Measurements from ENCODE around the gene IL19.

The IL19 gene

DNA sequence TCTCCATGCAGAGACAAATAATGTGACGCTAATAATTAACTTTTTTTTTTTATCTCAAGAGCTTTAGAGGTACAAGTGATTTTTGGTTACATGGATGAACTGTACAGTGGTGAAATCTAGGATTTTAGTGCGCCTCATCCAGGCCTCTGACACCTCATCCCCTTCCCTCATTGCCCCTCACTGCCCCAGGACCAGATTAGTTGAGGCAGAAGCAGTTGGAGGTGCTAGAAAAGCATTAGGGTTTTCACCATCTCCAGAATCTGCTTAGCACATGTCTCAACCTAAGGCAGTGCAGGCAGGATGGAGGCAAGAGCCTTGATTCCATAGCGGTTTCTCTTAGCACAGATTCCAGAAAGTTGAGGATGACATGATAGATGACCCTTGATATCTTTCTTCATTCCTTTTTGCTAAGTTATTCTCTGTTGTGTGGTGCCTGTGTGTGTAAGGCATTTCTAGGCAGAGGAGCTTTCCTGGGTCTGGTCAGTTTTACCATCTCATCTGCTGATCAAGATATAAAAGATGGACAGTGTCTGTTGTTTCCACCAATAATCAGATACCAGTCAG lies 18.0 kb downstream of the IL19 start:
- no peak overlapping the region for H2AFZ ChIP-seq (ENCODE audit: low read depth, low read length)
- no peaks in the 10 kb centered on the region for H4K20me1 ChIP-seq (ENCODE audit: insufficient read depth, low read length)
- DNase-seq, result no peak
- H3K27ac ChIP-seq (ENCODE audit: low read length), result no peak overlapping the region
- H3K36me3 ChIP-seq (ENCODE audit: insufficient read depth, low read length), result no peaks in the 10 kb centered on the region
- no peaks in the 10 kb centered on the region for H3K9me3 ChIP-seq (ENCODE audit: insufficient read depth, low read length, severe bottlenecking)
- no peak overlapping the region for H3K4me3 ChIP-seq (ENCODE audit: low read depth in 1 of 2, low read length in 2 of 2)
- peaks cover 34% of the 10 kb centered on the region for H3K4me1 ChIP-seq (ENCODE audit: insufficient read depth, low read length)
- H3K79me2 ChIP-seq (ENCODE audit: insufficient read depth, low read length), result no peaks in the 10 kb centered on the region
- TF ChIP-seq, protein P1, sequence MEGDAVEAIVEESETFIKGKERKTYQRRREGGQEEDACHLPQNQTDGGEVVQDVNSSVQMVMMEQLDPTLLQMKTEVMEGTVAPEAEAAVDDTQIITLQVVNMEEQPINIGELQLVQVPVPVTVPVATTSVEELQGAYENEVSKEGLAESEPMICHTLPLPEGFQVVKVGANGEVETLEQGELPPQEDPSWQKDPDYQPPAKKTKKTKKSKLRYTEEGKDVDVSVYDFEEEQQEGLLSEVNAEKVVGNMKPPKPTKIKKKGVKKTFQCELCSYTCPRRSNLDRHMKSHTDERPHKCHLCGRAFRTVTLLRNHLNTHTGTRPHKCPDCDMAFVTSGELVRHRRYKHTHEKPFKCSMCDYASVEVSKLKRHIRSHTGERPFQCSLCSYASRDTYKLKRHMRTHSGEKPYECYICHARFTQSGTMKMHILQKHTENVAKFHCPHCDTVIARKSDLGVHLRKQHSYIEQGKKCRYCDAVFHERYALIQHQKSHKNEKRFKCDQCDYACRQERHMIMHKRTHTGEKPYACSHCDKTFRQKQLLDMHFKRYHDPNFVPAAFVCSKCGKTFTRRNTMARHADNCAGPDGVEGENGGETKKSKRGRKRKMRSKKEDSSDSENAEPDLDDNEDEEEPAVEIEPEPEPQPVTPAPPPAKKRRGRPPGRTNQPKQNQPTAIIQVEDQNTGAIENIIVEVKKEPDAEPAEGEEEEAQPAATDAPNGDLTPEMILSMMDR (IDR thresholded peaks at IDR 0.05; ENCODE audit: borderline replicate concordance, extremely low read depth, low read length, poor library complexity, severe bottlenecking), result no peak
- TF ChIP-seq EZH2 (IDR thresholded peaks at IDR 0.05; ENCODE audit: borderline replicate concordance, low read depth, low read length, severe bottlenecking), result no peak
- H3K27me3 ChIP-seq (ENCODE audit: insufficient read depth, low read length, poor library complexity), result no peaks in the 10 kb centered on the region
- H3K9ac ChIP-seq (ENCODE audit: low read depth, low read length), result no peak overlapping the region
- H3K4me2 ChIP-seq (ENCODE audit: insufficient read depth, low read length), result no peak overlapping the region
- ATAC-seq (ENCODE audit: insufficient read depth, low read depth), result no peak

DNA sequence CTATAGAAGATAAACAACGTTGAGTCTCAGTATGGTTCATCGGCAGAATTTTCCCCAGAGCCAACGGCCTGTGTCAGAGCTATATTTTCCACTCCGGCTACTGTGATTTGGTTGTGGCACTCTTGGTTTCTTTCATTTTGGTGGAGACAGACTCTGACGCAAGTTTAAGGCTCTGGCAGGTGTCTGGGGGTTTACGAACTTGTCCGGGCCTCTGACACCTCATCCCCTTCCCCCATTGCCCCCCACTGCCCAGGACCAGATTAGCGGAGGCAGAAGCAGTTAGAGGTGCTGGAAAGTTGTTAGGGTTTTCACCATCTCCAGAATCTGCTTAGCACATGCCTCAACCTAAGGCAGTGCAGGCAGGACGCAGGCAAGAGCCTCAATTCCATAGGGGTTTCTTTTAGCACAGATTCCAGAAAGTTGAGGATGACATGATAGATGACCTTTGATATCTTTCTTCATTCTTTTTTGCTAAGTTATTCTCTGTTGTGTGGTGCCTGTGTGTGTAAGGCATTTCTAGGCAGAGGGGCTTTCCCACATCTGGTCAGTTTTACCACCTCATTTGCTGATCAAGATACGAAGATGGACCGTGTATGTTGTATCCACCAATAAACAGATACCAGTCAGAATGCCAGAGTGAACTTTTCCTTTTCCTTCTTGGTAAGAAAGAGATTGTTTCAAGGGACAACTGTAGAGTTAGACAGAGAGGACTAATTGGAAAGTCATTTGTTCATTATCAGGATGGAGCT lies 20.1 kb downstream of the IL19 start:
- DNase-seq (no peak), ATAC-seq (ENCODE audit: insufficient read depth, low read depth) (no peak)
- no peak for TF ChIP-seq EZH2 (IDR thresholded peaks at IDR 0.05; ENCODE audit: borderline replicate concordance, low read depth, low read length, severe bottlenecking)
- TF ChIP-seq, protein P1 (IDR thresholded peaks at IDR 0.05; ENCODE audit: borderline replicate concordance, extremely low read depth, low read length, poor library complexity, severe bottlenecking), result no peak
- no peak overlapping the region for H2AFZ ChIP-seq (ENCODE audit: low read depth, low read length)
- H3K36me3 ChIP-seq (ENCODE audit: insufficient read depth, low read length), result no peaks in the 10 kb centered on the region
- no peak overlapping the region for H3K4me3 ChIP-seq (ENCODE audit: low read depth in 1 of 2, low read length in 2 of 2)
- no peak overlapping the region for H3K4me2 ChIP-seq (ENCODE audit: insufficient read depth, low read length)
- H3K79me2 ChIP-seq (ENCODE audit: insufficient read depth, low read length), result no peaks in the 10 kb centered on the region
- no peak overlapping the region for H3K27ac ChIP-seq (ENCODE audit: low read length)
- H3K9me3 ChIP-seq (ENCODE audit: insufficient read depth, low read length, severe bottlenecking), result no peaks in the 10 kb centered on the region
- H3K4me1 ChIP-seq (ENCODE audit: insufficient read depth, low read length), result peaks cover 30% of the 10 kb centered on the region
- H3K27me3 ChIP-seq (ENCODE audit: insufficient read depth, low read length, poor library complexity), result no peaks in the 10 kb centered on the region
- H4K20me1 ChIP-seq (ENCODE audit: insufficient read depth, low read length), result no peaks in the 10 kb centered on the region
- H3K9ac ChIP-seq (ENCODE audit: low read depth, low read length), result no peak overlapping the region

DNA sequence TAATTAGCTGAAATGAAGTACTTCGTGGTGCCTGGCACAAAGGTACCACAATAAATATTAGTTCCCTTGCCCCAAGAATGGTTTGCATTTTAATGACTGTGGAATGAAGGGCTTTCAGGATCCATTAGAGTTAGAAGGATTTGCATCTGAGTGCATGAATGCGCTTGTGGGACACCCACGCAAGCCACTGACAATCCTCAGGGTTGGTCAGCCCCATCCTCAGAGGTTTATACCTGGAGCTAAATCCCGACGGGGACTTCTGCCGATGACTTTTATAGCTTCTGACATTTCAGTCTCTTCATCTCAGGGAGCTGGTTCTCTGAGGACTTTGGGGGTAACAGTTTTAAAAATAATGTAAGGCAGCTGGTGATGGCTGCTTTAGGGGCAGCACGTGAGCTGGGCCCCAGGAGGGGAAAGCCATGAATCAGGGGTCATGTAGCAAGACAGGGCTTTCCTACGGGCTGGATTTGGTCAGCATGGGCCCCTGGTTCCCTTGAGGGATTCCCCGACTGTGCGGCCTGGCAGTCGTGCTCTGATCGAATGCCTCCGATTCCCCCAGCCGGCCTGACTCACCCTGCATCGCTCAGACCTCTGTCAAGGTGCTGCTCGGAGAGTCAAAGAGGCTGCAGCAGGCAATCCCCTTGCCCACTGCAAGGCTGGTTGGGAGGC lies 22.5 kb downstream of the IL19 start:
- no peak for ATAC-seq (ENCODE audit: insufficient read depth, low read depth)
- Histone ChIP-seq H3K27ac (ENCODE audit: low read length) (no peak overlapping the region), H3K4me3 (ENCODE audit: low read depth in 1 of 2, low read length in 2 of 2) (no peak overlapping the region), H4K20me1 (ENCODE audit: insufficient read depth, low read length) (no peaks in the 10 kb centered on the region), H3K36me3 (ENCODE audit: insufficient read depth, low read length) (no peaks in the 10 kb centered on the region), H3K4me1 (ENCODE audit: insufficient read depth, low read length) (peaks cover 20% of the 10 kb centered on the region), H3K27me3 (ENCODE audit: insufficient read depth, low read length, poor library complexity) (no peaks in the 10 kb centered on the region), H3K79me2 (ENCODE audit: insufficient read depth, low read length) (no peaks in the 10 kb centered on the region), H3K9ac (ENCODE audit: low read depth, low read length) (no peak overlapping the region), H2AFZ (ENCODE audit: low read depth, low read length) (no peak overlapping the region), H3K4me2 (ENCODE audit: insufficient read depth, low read length) (no peak overlapping the region), H3K9me3 (ENCODE audit: insufficient read depth, low read length, severe bottlenecking) (no peaks in the 10 kb centered on the region)
- DNase-seq, result no peak
- no peak for TF ChIP-seq EZH2 (IDR thresholded peaks at IDR 0.05; ENCODE audit: borderline replicate concordance, low read depth, low read length, severe bottlenecking)
- TF ChIP-seq, protein P1 (IDR thresholded peaks at IDR 0.05; ENCODE audit: borderline replicate concordance, extremely low read depth, low read length, poor library complexity, severe bottlenecking), result no peak
